Uterus (tissue), 2 donors: ENCODE results near the gene ETV2.

Experiments used
- CTCF ChIP-seq, 4 experiments: fragments of 200-600 bp in 2 of 4; fragments of 450-650 bp in 2 of 4; sonication (generic) in 2 of 4; IDR thresholded peaks; one replicate each; pipeline ENCODE4 v1.5.1; 2016 to 2019; ENCODE audit warnings: antibody characterized with exemption in 4 of 4, mild to moderate bottlenecking in 2 of 4, moderate library complexity in 1 of 4
- POLR2A ChIP-seq, 2 donors: fragments of 450-650 bp; IDR thresholded peaks; one replicate each; pipeline ENCODE4 v1.6.1; 2016; ENCODE audit warnings: antibody characterized with exemption in 2 of 2, mild to moderate bottlenecking in 1 of 2, moderate library complexity in 1 of 2

GRCh38 chr19:35633727-35634440 is 7.7 kb upstream of the ETV2 start:
- TF ChIP-seq CTCF (IDR thresholded peaks at IDR 0.05) (no peak), POLR2A (IDR thresholded peaks at IDR 0.05) (no peak)
